GM12801 (cell line): ENCODE data around the gene PIGM.

Source experiments
- TF ChIP-seq, protein P1 (sequence below): IDR thresholded peaks from one replicate; pipeline ENCODE4 v1.5.1; 2011; ENCODE audit warnings: control low read depth; ENCODE audit not compliant: insufficient read length; ENCODE audit errors: extremely low read depth

The PIGM gene

DNA sequence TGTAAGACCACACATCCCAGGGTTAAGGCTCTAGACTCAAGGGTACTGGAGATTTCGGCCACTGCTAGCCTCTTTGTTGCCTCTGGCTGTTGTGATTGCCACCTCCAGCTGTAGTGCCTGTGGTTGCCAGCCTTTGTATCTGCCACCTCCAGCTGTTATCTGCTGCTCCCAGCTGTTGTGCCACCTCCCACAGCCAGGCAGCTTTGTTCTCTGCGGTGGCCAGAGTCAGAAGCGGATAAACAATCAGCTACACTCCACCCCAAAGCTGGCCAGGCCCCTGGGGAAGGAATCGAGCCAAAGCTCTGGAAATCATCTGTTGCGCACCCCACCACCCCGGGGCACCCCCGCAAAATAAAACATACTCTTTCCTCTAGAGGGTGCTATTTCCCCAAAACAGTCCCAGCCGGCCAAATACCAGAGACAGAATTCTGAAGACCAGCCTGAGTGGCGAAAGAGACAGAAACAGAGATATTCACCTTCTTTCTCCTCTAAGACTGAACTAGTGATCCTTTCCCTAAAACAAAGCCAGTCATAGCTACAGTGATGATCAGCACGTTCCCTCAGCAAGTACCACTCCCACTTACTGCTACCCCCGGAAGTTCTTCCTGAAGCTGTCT is 14.8 kb upstream of the PIGM start:
- TF ChIP-seq, protein P1, sequence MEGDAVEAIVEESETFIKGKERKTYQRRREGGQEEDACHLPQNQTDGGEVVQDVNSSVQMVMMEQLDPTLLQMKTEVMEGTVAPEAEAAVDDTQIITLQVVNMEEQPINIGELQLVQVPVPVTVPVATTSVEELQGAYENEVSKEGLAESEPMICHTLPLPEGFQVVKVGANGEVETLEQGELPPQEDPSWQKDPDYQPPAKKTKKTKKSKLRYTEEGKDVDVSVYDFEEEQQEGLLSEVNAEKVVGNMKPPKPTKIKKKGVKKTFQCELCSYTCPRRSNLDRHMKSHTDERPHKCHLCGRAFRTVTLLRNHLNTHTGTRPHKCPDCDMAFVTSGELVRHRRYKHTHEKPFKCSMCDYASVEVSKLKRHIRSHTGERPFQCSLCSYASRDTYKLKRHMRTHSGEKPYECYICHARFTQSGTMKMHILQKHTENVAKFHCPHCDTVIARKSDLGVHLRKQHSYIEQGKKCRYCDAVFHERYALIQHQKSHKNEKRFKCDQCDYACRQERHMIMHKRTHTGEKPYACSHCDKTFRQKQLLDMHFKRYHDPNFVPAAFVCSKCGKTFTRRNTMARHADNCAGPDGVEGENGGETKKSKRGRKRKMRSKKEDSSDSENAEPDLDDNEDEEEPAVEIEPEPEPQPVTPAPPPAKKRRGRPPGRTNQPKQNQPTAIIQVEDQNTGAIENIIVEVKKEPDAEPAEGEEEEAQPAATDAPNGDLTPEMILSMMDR, result no peak

DNA sequence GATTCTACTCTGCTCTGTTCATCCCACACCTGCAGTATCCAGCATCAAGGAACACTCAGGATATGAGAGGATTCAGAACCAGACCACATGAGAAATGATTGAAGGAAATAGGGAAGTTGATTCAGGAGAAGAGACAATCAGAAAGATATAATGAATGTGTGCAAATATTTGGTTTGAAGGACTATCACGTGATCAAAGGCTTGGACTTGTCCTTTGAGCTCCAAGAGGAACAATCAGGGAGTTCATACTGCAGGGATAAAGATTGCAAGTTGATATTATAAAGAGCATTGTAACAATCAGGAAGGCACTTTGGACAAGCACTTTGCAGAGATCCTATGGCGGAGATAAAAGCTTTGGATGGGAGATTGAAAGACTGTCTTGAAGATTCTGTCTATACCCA is 13.9 kb upstream of the PIGM start:
- TF ChIP-seq, protein P1, result no peak

DNA sequence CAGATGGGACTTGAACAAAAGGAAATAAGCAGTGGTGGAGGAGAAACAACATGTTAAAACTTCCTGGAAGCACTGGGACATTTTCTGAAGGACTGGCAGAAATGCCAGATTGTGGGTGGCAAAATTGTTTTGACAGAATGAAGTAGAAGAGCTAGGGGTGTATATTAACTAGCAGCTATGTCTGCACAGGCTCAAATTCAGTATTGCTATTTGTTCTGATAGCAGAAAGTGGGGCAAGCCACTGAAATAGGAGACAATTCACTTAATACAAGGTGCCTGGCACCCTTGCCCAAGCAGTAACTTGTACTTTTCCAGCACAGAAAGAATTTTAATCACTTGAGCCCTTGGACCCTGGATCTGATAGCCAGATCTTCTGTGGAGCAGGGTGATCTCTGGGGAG is 11.8 kb upstream of the PIGM start:
- TF ChIP-seq, protein P1, result no peak

DNA sequence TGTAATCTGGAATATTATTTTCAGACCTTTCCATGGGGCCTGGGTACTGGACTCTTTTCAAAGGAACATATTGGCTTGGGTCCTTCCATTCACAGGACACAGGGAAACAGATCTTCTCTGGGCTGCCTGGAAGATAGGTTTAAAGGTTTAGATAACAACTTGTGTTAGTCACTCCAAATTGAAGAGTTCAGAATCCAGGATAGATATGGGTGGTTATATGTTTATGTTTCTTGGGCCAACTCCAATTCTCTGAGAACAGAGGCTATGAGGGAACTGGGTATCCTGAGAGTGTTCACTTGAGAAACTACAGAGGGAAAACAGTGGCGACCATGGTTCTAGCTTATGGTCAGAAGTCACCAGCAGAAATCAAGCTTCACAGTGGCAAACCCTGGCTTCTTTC is 8.7 kb upstream of the PIGM start:
- TF ChIP-seq, protein P1, result no peak

DNA sequence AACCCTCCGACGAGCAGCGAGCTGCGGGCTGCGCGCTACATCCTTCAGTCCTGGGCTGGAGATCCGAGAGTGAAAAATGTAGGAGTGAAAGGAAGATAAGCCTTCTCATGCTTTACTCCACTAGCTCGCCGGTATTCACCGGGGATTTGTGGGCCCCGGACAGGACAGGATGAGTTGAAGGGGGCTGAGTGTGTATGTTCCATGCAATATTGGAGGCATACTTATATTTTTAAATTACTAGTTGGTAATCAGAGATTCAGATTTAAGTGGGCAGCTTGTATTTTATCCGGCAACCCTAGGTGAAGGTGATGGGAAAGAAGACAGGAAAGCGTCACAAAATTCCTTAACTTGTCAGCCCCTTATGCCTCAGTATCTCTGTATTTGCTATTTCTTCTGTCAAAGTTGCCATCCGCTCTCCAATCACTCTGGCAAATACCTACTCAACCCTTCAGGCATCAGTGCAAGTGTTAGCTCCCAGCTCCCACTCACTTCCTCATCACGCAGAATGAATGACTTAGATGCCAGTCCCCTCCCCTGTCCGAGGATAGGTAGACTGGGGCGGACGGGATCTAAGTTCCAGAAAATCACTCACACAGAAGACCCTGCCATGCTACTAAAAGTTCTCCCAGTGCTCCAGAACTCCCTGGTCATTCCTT is 503 bp upstream of the PIGM start:
- TF ChIP-seq, protein P1, result no peak

DNA sequence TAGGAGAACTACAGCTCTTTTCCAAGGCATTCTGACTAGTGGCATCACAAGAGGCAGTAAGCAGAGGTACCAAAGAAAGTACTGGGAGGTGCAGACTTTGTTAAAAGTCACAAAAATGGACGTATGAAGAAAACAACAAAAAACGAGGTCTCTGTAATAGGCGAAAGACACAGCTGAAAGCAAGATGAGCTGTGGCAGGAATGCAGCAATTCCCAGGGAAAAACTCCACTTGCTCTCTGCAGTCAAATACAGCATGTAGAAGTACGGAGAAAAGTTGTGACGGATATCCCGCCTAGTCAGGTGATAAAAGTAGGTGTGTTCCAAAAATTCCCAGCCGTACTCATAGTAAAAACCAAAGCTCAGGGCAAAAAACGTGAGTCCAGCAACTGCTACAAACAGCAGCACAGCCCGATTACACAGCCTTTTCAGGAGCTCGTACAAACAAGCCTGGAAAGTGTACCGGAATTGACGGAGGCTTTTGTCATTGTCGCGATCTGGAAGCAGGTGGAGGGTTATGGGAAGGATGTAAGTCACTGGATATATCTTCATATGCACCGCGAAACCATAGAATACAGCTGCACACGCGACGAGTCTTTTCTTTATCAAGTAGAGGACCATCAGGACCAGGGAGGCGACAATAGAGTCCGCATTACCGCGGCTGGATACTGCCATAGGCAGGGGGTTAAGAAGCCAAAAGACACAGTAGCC is 979 bp downstream of the PIGM start:
- TF ChIP-seq, protein P1, result no peak

DNA sequence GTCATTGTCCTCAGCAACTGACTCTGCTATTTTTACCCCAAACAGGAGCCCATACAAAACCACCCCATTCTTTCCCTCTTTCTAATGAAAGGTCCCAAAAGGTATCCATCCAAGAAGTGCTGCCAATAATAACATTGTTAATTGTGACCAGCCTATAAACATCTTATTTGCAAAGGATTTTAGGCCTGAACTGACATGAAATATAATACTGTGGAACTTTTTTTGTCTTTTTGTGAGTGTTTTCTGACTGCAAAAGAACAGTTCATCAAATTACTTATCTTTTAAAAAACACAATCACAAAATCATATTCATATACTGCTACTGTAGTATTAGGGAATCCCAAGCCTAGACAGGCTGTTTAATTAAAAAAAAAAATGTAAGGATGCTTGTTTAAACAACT is 3.4 kb downstream of the PIGM start:
- TF ChIP-seq, protein P1, result no peak
